BLaER1 treated with 17β-estradiol and CSF1 and Interleukin-3, amounts not matched to agents 10 nM and 100 nM (cell line): ENCODE data around the gene CALHM1.
"Not testable (repeated sequence)": the region's sequence is repeated elsewhere in the genome, so short reads cannot be mapped to it uniquely, and the experiment has no call there.

Source experiments
- H3K27ac ChIP-seq, 11 experiments: shearing (Covaris generic); formaldehyde crosslinking; 2 replicates each; pipeline ENCODE4 v1.8.1; 2022
- H3K27me3 ChIP-seq, 11 experiments: shearing (Covaris generic); formaldehyde crosslinking; 2 replicates each; pipeline ENCODE4 v1.8.1; 2022
- H3K36me3 ChIP-seq, 11 experiments: shearing (Covaris generic); formaldehyde crosslinking; 2 replicates each; pipeline ENCODE4 v1.8.1; 2022
- H3K4me1 ChIP-seq, 10 experiments: shearing (Covaris generic); formaldehyde crosslinking; 2 replicates each; pipeline ENCODE4 v1.8.1; 2022
- H3K4me2 ChIP-seq, 11 experiments: shearing (Covaris generic); formaldehyde crosslinking; 2 replicates each; pipeline ENCODE4 v1.8.1; 2022
- H3K4me3 ChIP-seq, 10 experiments: shearing (Covaris generic); formaldehyde crosslinking; 2 replicates each; pipeline ENCODE4 v1.8.1; 2022
- H3K9ac ChIP-seq, 11 experiments: shearing (Covaris generic); formaldehyde crosslinking; 2 replicates each; pipeline ENCODE4 v1.8.1; 2022
- H3K9me3 ChIP-seq, 11 experiments: shearing (Covaris generic); formaldehyde crosslinking; replicated peaks in 1 of 11; 2 replicates each; pipeline ENCODE4 v1.8.1; 2022
- H4K20me1 ChIP-seq, 11 experiments: shearing (Covaris generic); formaldehyde crosslinking; 2 replicates each; pipeline ENCODE4 v1.8.1; 2022
- Cebpa-rat ChIP-seq, 11 experiments: shearing (Covaris generic); IDR thresholded peaks; 2 replicates each; pipeline ENCODE4 v1.8.1; 2022

CALHM1 gene

DNA sequence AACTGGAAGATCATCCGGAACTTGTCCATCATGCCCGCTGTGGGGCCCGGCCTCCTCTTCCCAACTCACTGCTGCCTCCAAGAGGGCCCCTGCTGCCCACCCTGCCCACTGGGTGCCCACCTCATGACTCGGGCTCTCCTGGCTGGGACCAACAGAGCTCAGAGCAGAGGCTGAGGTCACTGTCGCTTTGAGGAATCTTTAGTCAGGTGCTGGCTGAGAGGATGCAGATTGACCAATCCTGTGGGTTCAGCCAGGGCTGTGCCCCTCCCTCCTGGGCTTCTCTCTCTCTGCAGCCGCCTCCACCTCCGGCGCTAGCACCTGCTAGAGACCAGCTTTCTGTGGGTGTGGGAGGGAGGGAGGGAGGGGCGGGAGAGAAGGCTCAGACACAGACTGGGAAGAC lies at the start of gene CALHM1:
TSS of gene CALHM1 (minus strand) at position 181 of the 400 bp plus-strand sequence. CDS start at position 32, 149 bp downstream.
- Histone ChIP-seq H3K4me2 (peak within 1 kb of the TSS; percentile 47 to 74 (median 68)), H3K9ac (peak within 1 kb of the TSS in 6 of 11 experiments; percentile 4 to 49 (median 21); a peak in 4 of 22 replicates), H3K27me3 (no peaks in the 10 kb centered on the region), H3K9me3 (no peaks in the 10 kb centered on the region), H4K20me1 (no peaks in the 10 kb centered on the region), H3K36me3 (no peaks in the 10 kb centered on the region), H3K27ac (peak within 1 kb of the TSS in 5 of 11 experiments; percentile 20 to 48 (median 34); a peak in 4 of 22 replicates), H3K4me3 (no peak within 1 kb of the TSS), H3K4me1 (peaks cover 22 to 57% (median 49%) of the 10 kb centered on the region in 10 experiments)
- TF ChIP-seq Cebpa-rat (IDR thresholded peaks at IDR 0.05): no peak

DNA sequence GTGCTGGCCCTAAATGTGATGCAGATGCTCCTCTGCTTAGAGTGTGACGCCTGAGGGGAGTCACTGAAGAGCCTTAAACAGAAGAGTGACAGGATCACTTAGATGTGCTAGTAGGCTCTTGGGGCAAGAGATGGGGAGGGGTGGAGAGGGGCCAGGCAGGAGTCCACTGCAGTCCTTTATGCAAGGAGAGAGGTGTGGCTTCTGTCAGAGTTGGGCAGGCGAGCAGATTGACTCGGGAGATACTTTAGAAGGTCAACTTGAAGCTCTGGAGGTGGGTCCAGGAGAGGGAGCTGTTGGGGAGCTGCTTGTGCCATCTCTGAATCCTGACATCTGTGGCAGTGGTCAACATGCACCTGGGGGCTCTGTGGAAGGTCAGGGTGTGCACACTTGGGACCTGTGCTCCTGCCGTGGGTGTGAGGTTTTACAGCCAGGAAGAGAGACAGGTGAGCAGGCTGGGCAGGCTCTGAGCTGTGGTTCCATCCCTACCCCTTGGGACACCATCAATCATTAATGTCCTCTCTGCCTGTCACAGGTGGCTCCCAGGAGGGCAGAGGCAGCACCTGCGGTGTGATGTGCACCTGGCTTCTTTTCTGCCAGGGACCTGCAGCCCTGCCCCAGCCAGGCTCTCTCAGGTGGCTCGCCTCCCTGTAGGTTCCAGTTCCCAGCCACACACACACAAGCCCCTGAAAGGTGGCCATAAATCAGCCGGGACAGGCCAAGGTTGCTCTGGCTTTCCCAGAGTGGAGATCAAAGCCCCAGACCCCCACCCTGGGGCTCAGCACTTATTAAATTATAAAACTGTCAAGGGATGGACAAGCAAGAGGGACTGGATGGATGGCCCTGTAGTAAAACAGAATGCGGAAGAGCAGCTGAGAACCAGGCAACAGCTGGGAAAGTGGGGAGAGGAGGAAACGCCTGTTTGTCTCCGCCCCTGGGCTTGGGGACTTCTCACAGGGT lies 48.8 kb upstream of the CALHM1 start:
- Histone ChIP-seq H3K27ac (no peak overlapping the region), H3K4me3 (no peak overlapping the region), H3K9me3 (no peaks in the 10 kb centered on the region), H3K27me3 (no peaks in the 10 kb centered on the region), H3K4me1 (peaks cover 13 to 28% (median 21%) of the 10 kb centered on the region in 10 experiments), H3K36me3 (no peaks in the 10 kb centered on the region), H3K4me2 (no peak overlapping the region), H4K20me1 (no peaks in the 10 kb centered on the region), H3K9ac (no peak overlapping the region)
- TF ChIP-seq Cebpa-rat (IDR thresholded peaks at IDR 0.05): no peak

DNA sequence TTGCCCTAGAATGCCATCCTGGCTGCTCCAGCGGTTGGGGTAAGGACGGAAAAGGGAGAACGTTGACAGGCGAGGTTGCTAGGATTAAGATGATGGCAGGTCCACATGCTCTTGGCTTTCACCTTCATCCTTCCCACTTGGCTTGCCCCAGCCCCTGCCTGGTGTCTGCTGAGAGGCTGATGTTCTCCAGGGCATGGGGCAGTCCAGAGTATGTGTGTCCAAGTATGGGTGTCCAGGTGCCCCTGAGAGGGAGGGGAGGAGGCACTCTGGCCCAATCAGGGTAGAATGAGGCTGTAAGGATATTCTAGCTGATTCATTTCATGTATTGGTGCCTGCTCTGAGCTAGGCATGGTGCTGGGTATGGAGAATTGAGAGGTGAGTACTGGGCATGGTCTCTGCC lies 47.4 kb upstream of the CALHM1 start:
- H3K4me2 ChIP-seq: no peak overlapping the region
- H3K27ac ChIP-seq: no peak overlapping the region
- H3K9me3 ChIP-seq: no peaks in the 10 kb centered on the region
- H3K4me1 ChIP-seq: peaks cover 13 to 37% (median 22%) of the 10 kb centered on the region in 10 experiments
- no peaks in the 10 kb centered on the region for H3K36me3 ChIP-seq
- TF ChIP-seq Cebpa-rat (IDR thresholded peaks at IDR 0.05): no peak
- no peak overlapping the region for H3K9ac ChIP-seq
- H3K4me3 ChIP-seq: no peak overlapping the region
- H4K20me1 ChIP-seq: no peaks in the 10 kb centered on the region
- no peaks in the 10 kb centered on the region for H3K27me3 ChIP-seq

DNA sequence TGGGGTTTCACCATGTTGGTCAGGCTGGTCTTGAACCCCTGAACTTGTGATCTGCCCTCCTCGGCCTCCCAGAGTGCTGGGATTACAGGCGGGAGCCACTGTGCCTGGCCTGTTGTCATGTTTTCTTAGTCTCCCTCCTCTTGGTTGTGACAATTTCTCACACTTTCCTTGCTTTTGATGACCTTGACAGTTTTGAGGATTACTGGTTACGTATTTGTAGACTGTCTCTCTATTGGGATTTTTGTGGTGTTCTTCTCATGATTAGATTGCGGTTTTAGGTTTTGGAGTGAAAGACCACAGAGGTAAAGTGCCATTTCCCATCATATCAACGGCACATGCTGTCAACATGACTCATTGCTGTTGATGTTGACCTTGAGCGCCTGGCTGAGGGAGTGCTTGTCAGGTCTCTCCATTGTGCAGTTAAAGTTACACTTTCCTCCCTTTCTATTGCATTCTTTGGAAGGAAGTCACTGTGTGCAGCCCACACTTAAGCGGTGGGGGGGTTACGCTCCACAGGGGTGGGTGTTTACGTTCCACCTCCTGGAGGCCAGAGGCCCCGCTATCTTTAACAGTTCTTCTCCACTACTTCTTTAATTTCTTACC lies 45.6 kb upstream of the CALHM1 start:
- no peaks in the 10 kb centered on the region for H4K20me1 ChIP-seq
- no peak overlapping the region for H3K27ac ChIP-seq
- no peak overlapping the region for H3K9ac ChIP-seq
- H3K9me3 ChIP-seq: no peaks in the 10 kb centered on the region
- H3K4me2 ChIP-seq: peak overlapping the region; percentile 41 to 61 (median 54)
- peaks cover 13 to 53% (median 22%) of the 10 kb centered on the region in 10 experiments for H3K4me1 ChIP-seq
- peaks cover 0 to 5% (median 0%) of the 10 kb centered on the region in 11 experiments; a peak in 1 of 22 replicates for H3K27me3 ChIP-seq
- no peak overlapping the region for H3K4me3 ChIP-seq
- no peaks in the 10 kb centered on the region for H3K36me3 ChIP-seq
- no peak for TF ChIP-seq Cebpa-rat (IDR thresholded peaks at IDR 0.05)

DNA sequence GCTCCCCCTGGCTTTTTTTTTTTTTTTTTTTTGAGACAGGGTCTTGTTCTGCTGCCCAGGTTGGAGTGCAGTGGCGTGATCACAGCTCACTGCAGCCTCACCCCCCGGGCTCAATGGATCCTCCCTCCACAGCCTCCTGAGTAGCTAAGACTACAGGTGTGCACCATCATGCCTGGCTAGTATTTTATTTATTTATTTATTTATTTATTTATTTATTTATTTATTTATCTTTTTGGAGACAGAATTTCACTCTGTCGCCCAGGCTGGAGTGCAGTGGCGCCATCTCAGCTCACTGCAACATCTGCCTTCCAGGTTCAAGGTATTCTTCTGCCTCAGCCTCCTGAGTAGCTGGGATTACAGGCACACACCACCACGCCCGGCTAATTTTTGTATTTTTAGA lies 45.1 kb upstream of the CALHM1 start:
- not testable (repeated sequence) for H3K27me3 ChIP-seq, H3K9me3 ChIP-seq, H3K4me3 ChIP-seq, H3K27ac ChIP-seq, H3K36me3 ChIP-seq, H3K9ac ChIP-seq, H4K20me1 ChIP-seq
- peaks cover 13 to 53% (median 22%) of the 10 kb centered on the region in 10 experiments for H3K4me1 ChIP-seq
- H3K4me2 ChIP-seq: peak overlapping the region; percentile 41 to 61 (median 54); a peak in 21 of 22 replicates

DNA sequence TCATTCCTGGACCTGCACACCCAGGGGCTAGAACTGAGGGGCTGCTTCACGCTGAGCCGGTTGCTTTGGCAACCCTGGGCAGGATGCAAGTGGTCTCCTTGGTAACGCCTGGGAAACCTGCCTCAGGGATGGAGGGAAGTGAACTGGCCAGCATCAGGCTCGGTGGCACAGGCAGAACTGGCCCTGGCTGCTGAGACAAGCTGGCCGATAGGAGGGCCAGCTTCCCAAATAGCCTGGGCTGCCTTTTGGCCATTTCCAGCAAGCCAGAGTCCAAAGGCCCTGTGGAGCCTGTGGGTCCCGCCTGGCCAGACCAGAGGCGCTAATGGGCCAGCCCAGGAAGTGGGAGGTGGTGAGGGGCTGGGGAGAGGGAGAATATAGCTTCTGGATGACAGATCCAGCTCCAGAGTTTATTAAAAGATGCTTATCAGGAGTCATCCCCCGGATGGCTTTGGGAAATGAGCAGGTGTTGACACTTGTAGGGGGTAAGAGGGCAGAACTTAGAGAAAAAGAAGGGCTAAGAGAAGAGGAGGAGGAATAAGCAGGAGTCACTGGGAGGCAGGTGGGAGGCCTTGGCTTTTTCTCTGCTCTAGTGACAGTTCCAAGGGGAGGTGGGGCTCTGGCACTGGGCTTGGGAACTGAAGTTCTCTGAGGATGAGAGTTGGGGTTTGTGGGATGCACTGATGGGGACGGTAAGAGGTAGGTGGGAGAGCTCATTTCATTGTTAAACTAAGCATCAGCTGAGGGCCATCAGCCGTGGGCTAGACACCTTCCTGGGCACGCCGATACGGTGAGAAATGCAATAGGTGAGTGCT lies 44.4 kb upstream of the CALHM1 start:
- no peak overlapping the region for H3K27ac ChIP-seq
- H3K36me3 ChIP-seq: no peaks in the 10 kb centered on the region
- H4K20me1 ChIP-seq: no peaks in the 10 kb centered on the region
- H3K27me3 ChIP-seq: peaks cover 0 to 5% (median 0%) of the 10 kb centered on the region in 11 experiments; a peak in 3 of 22 replicates
- no peak for TF ChIP-seq Cebpa-rat (IDR thresholded peaks at IDR 0.05)
- H3K4me2 ChIP-seq: peak overlapping the region in 6 of 11 experiments; percentile 10 to 66 (median 61); a peak in 10 of 22 replicates
- H3K4me1 ChIP-seq: peaks cover 13 to 53% (median 21%) of the 10 kb centered on the region in 10 experiments
- H3K9me3 ChIP-seq: no peaks in the 10 kb centered on the region
- H3K4me3 ChIP-seq: no peak overlapping the region
- H3K9ac ChIP-seq: no peak overlapping the region

- no peak overlapping the region for H3K4me3 ChIP-seq
- H4K20me1 ChIP-seq: no peaks in the 10 kb centered on the region; a peak in 1 of 22 replicates
- no peak overlapping the region for H3K27ac ChIP-seq
- H3K9me3 ChIP-seq: no peaks in the 10 kb centered on the region
- H3K4me2 ChIP-seq: peak overlapping the region in 3 of 11 experiments; percentile 38 to 79 (median 73); a peak in 5 of 22 replicates
- no peak for TF ChIP-seq Cebpa-rat (IDR thresholded peaks at IDR 0.05)
- no peaks in the 10 kb centered on the region for H3K36me3 ChIP-seq
- H3K4me1 ChIP-seq: peaks cover 13 to 53% (median 21%) of the 10 kb centered on the region in 10 experiments
- no peak overlapping the region for H3K9ac ChIP-seq
- peaks cover 8 to 22% (median 16%) of the 10 kb centered on the region in 11 experiments for H3K27me3 ChIP-seq
Observed at GRCh38 chr10:103501186-103501585, 42.5 kb upstream of the CALHM1 start.

DNA sequence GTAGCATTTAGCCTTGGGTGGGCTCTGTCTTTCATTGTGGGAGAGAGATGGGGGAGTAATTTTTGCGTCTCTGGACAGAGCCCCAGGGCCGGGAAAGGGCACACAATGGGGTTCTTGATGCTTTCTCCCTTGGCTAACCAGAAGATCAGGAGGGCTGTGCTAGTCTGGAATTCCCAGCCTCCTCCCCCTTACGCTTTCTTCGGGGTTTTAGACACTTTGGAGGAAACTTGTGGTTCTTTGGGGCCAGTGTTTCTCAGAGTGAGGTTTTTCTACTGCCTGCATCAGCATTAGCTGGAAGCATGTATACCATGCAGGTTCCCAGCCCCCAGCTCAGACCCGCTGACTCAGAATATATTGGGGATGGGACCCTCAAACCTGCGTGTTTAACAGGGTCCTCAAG lies 41.8 kb upstream of the CALHM1 start:
- Histone ChIP-seq H3K4me3 (no peak overlapping the region), H3K27ac (no peak overlapping the region), H3K4me1 (peaks cover 13 to 53% (median 21%) of the 10 kb centered on the region in 10 experiments), H3K36me3 (no peaks in the 10 kb centered on the region), H3K9me3 (no peaks in the 10 kb centered on the region), H4K20me1 (no peaks in the 10 kb centered on the region; a peak in 1 of 22 replicates), H3K4me2 (peak overlapping the region in 3 of 11 experiments; percentile 38 to 79 (median 73); a peak in 6 of 22 replicates), H3K27me3 (peaks cover 15 to 29% (median 23%) of the 10 kb centered on the region in 11 experiments), H3K9ac (0 out of 22 replicates have a peak overlapping the region, but pooled peaks of 2 of the 11 experiments have one; percentile 17 to 29)
- TF ChIP-seq Cebpa-rat (IDR thresholded peaks at IDR 0.05): no peak
